K562 (cell line): ENCODE measurements around the gene STIM1. TPM values are rescaled to one million over a fixed set of nuclear protein-coding genes. Genes with fewer than 3 reads are reported as not detected.

Source experiments
- BRD4 ChIP-seq: fragments of 200-600 bp; sonication (generic); IDR thresholded peaks from 2 replicates; pipeline ENCODE4 v1.6.1; 2017; ENCODE audit warnings: inconsistent platforms
- CHD2 ChIP-seq: IDR thresholded peaks from 2 replicates; pipeline ENCODE4 v1.6.1; 2011; ENCODE audit warnings: low read depth, low read length
- CHD7 ChIP-seq: fragments of 200-600 bp; sonication (generic); IDR thresholded peaks from one replicate; pipeline ENCODE4 v1.6.1; 2012; ENCODE audit warnings: mild to moderate bottlenecking, low read depth, low read length, inconsistent platforms
- DNMT1 ChIP-seq: fragments of 450-650 bp; IDR thresholded peaks from 2 replicates; pipeline ENCODE4 v1.6.1; 2016; ENCODE audit warnings: antibody characterized with exemption, mild to moderate bottlenecking
- ELF1 ChIP-seq: fragments of 200-800 bp; sonication (Bioruptor generic); IDR thresholded peaks from 2 replicates; pipeline ENCODE4 v1.6.1; 2016; ENCODE audit warnings: missing genetic modification characterization, missing compliant biosample characterization
- GABPA ChIP-seq: fragments of 200-800 bp; sonication (Bioruptor generic); conservative IDR thresholded peaks from 2 replicates; pipeline ENCODE4 v1.6.1; 2016; ENCODE audit warnings: low read depth, missing genetic modification characterization, missing compliant biosample characterization
- LCOR ChIP-seq: sonication (generic); formaldehyde crosslinking; IDR thresholded peaks from 2 replicates; pipeline ENCODE4 v1.8.0; 2022; ENCODE audit warnings: mild to moderate bottlenecking, missing genetic modification reagents
- NR0B1 ChIP-seq: fragments of 450-650 bp; IDR thresholded peaks from one replicate; pipeline ENCODE4 v1.6.1; 2018; ENCODE audit warnings: mild to moderate bottlenecking, moderate library complexity; ENCODE audit not compliant: partially characterized antibody
- VEZF1 ChIP-seq: fragments of 200-800 bp; sonication (Bioruptor generic); IDR thresholded peaks from 2 replicates; pipeline ENCODE4 v1.6.1; 2017; ENCODE audit warnings: missing genetic modification characterization, missing compliant biosample characterization
- polyA plus RNA-seq, 8 experiments: library from polyadenylated mRNA; depleted of rRNA in 4 of 8; stranded (reverse) in 5 of 8; unstranded in 3 of 8; fragments of >200 nt; fragmentation: Nextera tagmentation in 2 of 8; fragmentation: Illumina TruSeq in 1 of 8; extraction: Ambion mirVana in 2 of 8; extraction: Trizol in 1 of 8; gene quantifications; 2 replicates each; pipeline versions ENCODE4 v1.2.1 to v1.2.3, GENCODE V29; 2011 to 2014; ENCODE audit warnings: inconsistent platforms in 1 of 8, missing spikeins in 1 of 8
- total RNA-seq, 7 experiments: library from RNA; depleted of rRNA in 6 of 7; stranded (reverse); fragments of >200 nt in 6 of 7; fragmentation: Illumina TruSeq in 2 of 7; extraction: Trizol in 2 of 7; gene quantifications; 2 replicates each; pipeline versions ENCODE4 v1.2.1 to v1.2.3, GENCODE V29; 2011 to 2021; ENCODE audit warnings: low replicate concordance in 1 of 7

Gene STIM1
- total and polyA plus RNA-seq, 9 of the 15 experiments (the other 6 are each of a cell fraction or from before 2014, with no cell fraction given), result 7.7 to 50.5 (median 22.5) TPM

GRCh38 chr11:3853899-3854659, 1.4 kb upstream of the STIM1 start (continued):
- TF ChIP-seq CHD7 (no peak), GABPA (tag) (0 out of 2 replicates have a peak, but pooled peaks have one; percentile 16), LCOR (CRISPR knock-in tag) (no peak; the same call in 1 of the 2 replicates), DNMT1 (0 out of 2 replicates have a peak, but pooled peaks have one; percentile 10), NR0B1 (no peak), BRD4 (peak; percentile 59; the same call in 1 of the 2 replicates), CHD2 (peak; percentile 21; the same call in 1 of the 2 replicates), ELF1 (tag) (peak; percentile 62), VEZF1 (CRISPR knock-in tag) (no peak)
